GM10847 (cell line): ENCODE measurements around the gene AUH.

Experiments
- POLR2A ChIP-seq: IDR thresholded peaks from 2 replicates; pipeline ENCODE4 v1.6.1; 2011; ENCODE audit not compliant: insufficient read length; ENCODE audit errors: extremely low read depth

The AUH gene

DNA sequence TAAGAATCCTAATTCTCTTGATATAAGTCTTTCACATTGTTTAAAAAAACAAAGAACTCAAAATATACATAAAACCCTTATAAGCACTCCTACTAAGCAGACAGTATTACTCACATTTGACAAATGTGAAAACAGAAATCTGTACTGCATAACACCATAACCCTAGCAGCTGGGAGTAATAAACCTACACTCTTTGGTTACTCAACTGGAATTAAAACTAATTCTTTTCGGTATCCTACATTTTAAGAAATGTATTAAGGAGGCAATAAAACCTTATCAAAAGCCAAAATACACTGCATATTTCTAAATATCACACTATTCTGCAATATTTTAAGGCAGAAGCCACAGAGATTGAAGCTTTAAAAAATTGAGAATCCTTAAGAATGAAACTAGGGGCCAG is 6.8 kb downstream of the AUH start:
- TF ChIP-seq POLR2A = no peak

DNA sequence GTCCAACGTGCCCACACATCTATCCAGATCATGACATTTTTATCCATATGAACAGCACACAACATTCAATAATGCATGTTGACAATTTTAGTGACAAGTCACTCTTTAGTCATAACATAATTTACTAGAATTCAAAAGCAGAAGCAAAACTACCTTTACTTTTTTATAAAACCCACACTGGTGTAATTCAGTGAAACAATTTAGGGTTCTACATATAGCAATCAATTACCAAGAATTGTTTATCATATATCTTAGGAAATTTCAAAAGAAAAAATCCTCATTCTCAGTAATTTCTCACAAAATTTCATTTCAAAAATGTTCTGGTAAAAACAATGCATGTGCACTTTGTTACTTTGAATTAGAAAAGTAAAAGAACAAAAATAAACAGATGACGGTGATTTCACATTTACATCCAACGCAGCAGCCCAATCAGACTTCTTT is 12.6 kb downstream of the AUH start:
- no peak for TF ChIP-seq POLR2A

DNA sequence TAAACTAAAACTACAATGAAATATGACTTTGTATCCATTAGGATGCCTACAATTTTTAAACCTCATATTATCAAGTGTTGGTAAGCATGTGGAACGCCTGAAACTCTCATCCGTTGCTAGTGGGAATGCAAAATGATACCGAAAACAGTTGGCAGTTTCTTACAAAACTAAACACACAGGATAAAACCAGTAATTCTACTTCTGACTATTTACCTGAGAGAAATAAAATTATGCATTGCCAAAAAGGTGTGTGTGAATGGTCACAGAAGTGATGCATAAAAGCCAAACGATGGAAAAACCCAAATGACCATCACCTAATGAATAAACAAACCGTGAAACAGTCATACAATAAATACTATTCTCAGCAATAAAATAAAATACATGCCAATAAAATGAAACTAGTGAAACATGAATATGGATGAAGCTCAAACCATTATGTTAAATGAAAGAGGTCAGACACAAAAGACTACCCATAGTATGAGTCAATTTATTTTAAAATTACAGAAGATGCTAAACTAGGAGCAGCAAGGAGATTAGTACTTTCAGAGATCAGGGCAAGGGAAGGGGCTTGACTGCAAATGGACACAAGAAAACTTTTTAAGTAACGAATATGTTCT is 13.4 kb downstream of the AUH start:
- no peak for TF ChIP-seq POLR2A

DNA sequence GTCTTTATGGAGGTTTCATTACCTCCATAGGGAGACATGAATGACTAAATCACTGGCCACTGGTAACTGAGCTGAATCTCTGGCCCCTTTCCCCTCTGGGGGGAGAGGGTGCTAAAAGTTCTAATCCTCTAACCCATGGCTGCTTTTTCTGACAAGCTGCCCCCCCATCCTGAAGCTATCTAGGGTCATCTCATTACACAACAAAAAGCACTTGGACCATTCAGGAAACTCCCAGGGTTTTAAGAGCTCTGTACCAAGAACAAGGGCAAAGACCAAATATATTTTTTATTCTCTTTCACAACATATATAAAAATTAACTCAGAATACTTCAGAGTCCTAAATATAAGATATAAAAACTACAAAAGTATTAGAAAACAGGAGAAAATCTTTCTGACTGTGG is 14.3 kb downstream of the AUH start:
- no peak for TF ChIP-seq POLR2A

DNA sequence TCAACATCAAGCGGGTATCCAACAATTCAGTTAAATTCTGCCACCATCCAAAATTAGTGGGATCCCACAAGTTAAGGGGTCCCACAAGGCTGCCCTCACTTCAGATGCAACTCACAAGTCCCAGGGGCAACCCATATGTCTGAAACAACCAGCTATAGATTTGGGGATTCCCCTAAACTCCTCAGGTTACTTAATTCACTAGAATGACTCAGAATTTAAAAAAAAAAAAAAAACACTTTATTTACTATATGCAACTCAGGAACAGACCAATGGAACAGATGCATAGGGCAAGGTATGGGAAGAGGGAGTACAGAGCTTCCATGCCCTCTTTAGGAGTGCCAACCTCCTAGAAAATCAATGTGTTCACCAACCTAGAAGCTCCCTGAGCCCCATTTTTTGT is 15.1 kb downstream of the AUH start:
- no peak for TF ChIP-seq POLR2A

DNA sequence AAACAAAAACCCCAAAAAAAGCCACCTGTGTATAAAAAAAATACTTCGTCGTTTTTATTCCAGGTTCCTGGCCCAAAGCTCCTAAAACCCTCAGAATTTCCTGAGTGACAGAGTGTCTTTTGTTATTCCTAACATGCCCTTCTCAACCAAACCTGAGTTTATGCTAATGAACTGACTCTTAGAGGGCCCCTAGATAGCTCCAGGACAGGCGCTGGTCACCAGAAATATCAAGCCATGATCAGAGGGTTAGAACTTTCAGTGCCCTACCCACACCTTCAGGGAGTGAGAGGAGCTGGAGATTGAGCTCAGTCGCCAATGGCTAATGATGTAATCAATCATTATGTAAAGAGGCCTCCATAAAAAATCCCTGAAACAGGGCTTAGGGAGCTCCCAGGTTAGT is 15.7 kb downstream of the AUH start:
- no peak for TF ChIP-seq POLR2A

DNA sequence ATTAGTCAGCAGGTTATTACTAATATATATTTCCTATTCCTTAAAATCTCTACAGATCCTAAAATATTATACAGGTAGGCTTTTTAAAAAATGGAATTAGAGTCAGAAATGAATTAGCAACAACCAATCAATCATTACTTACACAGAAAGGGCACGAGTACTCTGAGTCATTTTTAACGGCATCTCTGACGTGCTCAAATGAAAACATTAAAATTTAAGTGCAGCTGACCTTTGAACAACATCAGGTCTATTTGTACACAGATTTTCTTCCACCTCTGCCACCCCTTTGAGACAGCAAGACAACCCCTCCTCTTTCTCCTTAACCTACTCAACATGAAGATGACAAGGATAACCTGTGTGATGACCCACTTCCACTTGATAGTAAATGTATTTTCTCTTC is 19.1 kb downstream of the AUH start:
- no peak for TF ChIP-seq POLR2A

DNA sequence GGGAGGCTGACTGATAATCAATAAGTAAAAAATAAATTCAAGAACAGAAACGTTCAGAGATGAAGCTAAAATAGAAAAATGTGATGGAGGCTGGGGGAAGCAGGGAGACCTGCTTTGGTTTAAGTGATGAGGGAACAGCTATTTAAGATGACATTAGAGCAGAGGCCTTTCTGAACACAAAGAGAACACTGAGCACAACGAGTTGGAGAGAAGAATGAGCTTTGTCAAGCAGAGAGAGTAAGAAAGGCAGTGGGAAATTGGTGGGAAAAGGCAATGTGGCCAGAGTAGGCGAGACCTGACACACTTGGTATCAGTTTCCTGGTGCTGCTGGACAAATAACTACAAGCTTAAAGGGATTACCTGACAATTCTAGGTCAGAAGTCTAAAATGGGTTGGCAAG is 20.0 kb downstream of the AUH start:
- no peak for TF ChIP-seq POLR2A

DNA sequence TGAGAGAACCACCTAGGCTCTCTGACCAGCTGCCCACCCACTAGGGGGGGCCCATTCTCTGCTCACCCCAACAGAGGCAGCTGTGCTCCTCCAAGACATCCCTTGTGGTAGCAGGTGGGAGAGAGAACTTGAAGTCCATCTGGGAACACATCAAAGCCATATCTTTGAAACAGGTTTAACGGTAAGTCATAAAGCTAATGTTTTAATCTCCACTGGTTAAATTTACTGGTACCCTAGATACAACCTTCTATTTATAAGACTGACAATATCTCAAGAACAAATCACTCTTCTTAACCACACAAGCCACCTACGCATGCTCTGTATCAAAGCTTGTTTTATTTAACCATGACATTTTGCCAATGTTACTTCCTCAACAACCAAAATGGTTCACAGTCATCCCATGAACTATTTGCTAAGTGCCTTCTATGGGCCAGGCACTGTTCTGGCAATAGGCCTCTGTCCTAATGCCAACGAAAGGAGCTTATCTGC is 20.4 kb downstream of the AUH start:
- TF ChIP-seq POLR2A = no peak

DNA sequence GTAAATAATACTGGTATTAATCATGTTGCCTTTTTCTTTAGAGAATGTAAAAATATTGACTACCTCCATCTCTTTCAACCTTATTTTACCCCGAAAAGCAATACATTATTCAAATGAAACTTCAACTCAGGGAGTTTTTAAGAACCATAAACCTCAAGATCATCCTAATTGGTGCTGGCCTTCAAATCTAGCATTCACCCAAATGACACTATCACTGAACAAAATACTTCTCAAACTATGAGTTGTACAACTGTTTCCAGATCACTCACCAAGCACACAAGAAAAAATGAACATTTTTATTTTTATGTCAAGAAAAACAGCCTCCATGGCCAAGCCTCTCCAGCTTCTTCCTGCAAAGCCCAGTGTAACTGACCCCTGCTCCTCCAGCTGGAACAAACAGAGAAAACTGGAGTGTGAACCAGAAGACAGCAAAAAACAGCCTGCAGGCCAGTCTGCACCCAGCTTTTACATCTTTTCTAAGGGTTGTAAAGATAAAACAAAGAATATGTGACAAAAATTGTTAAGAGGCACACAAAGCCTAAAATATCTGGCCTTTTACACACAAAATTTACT is 21.2 kb downstream of the AUH start:
- no peak for TF ChIP-seq POLR2A

DNA sequence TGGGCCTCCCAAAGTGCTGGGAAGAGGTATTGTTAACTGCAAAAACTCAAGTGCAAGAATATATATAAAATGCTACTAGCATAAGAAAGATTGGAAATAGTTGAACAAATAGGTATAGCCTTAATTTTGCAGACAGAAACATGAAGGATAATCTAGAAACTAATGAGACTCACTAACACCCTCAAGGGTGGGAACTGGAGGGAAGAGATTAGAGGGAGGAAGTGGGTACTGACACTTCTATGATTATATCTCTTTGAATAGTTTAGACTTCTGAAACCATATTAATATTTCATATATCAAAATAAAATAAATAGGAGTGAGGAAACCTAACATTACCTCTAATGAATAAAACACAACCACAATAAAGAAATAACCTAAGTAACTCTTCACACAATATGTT is 23.0 kb downstream of the AUH start:
- TF ChIP-seq POLR2A = no peak

DNA sequence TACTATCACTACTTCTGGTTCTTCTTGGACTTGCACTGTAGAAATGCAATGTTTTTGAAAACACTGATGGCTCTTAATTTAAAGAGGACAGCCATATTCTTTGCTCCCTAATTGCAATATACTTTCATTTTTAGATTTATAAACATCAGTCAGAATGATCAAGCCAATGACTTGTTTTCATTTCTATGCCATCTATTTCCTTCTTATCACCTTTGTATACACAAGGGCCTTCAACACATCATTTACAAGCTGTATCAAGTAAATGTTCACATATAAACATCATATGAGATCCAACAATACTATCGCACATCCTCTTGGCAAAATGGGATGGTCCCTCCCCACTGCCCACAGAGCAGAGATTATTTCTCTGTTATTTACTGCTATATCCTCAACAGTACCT is 24.9 kb downstream of the AUH start:
- no peak for TF ChIP-seq POLR2A

DNA sequence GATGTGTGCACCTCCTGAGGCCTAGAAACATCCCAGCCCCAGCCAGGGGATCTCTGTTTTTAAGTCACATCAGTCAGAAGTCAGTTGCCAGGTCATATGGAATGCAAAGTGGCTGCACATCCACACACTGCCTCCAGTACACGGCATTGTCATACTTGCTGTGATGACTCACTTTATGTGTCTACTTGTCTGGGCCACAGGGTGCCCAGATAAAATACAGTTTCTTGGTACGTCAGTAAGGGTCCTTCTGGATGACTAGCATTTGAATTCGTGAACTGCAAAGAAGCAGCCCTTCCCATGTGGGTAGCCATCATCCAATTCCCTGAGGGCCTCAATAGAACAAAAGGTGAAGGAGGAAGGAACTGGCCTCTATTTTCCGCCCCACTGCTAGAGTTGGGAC is 27.7 kb downstream of the AUH start:
- no peak for TF ChIP-seq POLR2A

DNA sequence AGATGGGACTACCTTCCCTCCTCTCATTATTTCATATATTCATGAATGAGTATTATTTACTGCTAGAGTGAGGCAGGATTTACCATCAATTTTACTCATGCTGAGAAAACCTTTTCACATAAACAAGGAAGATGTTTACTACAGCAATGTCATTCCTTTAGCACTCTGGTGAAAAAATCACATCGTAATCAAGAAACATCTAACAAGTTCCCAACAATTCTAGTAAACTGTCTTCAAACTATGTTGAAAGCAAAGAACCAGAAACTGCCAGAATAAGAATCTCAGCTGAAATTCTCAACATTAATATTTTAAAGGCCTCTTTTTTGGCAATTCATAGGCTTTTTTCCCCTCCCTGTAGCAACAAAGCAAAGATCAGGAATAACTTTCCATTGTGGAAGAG is 28.2 kb downstream of the AUH start:
- TF ChIP-seq POLR2A = no peak

DNA sequence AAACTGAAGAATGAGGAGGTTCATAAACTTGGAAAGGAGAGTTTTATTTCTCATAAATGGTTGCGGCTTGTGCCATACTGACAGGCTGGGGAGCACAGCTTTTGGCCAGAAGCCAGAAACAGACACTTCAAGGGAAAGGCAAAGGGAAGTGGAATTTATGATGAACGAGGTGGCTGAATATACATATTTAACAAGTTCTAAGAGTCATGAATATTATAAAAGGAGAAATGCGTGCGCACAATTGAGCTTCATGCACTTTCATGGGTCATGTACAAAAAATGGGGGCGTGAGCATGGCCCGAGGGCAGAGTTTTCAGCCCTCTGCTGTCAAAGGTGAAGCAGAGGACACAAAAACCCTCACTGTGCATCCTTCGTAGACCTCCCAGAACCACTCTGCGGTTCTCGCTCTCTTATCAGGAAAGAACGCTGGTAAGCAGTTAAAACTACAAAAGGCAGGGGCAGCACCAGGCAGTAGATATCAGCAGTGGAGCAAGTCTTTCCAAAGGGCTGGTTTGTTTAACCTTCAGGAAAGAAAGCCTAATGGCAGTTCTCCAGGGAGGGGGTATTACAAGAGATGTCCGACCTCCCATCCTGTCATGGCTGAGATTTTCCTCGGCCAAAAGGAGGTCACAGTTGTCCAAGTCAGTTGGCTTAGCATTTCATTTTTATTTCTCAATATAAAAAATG is 29.0 kb downstream of the AUH start:
- TF ChIP-seq POLR2A = no peak

DNA sequence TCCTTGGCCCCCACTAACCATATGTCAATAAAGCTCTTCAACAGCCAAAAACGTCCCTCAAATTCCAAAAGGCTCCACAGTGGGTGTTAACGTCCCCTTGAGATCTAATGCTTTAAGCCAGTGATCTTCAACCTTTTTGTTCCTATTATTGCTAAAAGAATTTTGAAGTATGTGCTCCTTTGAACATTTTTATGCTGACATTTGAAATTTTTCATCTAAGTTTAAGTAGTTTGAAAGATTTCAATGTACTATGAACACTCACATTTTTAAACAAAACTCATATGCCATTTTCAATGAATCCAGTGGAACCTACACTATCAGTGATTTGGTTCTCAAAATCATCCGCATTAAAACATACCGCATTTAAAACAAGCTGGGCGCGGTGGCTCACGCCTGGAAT is 29.9 kb downstream of the AUH start:
- TF ChIP-seq POLR2A = no peak

DNA sequence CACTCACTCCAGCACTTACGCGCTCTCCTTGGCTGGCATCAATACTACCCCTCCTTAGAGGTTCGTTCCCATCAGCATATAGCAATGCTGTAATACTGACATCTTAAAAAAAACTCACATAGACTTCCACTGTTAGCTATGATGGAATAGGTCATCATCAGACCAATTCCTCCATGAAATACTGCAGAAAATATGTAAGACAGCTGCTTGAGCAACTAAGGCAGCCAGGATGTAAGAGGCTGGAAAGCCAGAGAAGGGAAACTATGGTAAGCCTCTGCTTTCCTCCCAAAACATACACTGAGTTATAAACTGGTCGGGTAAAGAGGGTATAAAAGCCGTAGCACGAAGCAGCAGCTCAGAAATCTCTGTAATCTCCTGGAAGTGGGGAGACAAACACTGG is 33.5 kb downstream of the AUH start:
- TF ChIP-seq POLR2A = no peak
